Activated T-cell treated with anti-CD3 and anti-CD28 coated beads, Interleukin-2, amount 50 U/mL, for 1 hour (primary cell): Measurements from ENCODE around the gene ABCD1.
"Not testable (repeated sequence)": the region's sequence is repeated elsewhere in the genome, so short reads cannot be mapped to it uniquely, and the experiment has no call there.

ENCODE experiments used
- DNase-seq: peaks from one replicate; pipeline ENCODE4 v3.0.0-alpha.2; 2020

The ABCD1 gene

GRCh38 chrX:153694687-153695270 is 29.9 kb upstream of the ABCD1 start:
- DNase-seq, result no peak

- no peak for DNase-seq
These were observed 28.6 kb upstream of the ABCD1 start for GRCh38 chrX:153696100-153696499.

GRCh38 chrX:153696538-153696937 is 28.1 kb upstream of the ABCD1 start:
- not testable (repeated sequence) for DNase-seq

DNA sequence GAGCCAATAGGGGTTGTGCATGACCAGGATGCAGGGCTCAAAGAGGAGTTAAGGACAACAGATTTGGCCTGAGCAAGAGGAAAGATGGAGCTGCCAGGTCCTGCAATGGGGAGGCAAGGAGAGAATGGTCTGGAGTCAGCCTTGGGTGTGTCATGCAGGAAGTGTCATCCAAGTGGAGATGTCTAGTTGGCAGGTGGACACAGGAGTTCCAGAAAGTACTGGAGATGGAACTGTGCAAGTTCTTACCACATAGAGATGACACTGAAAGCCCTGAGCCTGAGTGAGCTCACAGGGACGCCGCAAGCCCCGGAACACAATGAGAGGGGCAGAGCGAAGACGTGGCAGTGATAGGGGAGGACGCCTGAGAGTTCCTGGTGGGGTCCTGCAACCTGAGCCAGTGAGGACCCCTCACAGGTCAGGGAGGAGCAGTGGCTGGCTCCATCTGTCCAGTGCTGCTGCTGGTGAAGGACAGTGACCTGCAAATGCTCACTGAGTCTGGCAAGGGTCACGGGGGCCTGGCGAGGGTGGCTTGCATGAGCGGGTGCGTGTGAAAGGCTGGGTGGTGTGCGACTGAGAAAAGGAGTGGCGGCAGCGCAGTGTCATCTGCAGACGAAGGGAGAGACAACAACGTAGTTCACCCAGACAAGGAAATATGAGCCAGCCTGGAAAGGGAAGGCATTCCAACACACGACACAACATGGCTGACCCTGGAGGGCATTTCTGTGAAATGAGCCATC is 27.5 kb upstream of the ABCD1 start:
- not testable (repeated sequence) for DNase-seq

GRCh38 chrX:153697924-153698865 is 26.5 kb upstream of the ABCD1 start:
- no peak for DNase-seq

- DNase-seq, result not testable (repeated sequence)
These were observed 25.4 kb upstream of the ABCD1 start for GRCh38 chrX:153699210-153699783.

DNA sequence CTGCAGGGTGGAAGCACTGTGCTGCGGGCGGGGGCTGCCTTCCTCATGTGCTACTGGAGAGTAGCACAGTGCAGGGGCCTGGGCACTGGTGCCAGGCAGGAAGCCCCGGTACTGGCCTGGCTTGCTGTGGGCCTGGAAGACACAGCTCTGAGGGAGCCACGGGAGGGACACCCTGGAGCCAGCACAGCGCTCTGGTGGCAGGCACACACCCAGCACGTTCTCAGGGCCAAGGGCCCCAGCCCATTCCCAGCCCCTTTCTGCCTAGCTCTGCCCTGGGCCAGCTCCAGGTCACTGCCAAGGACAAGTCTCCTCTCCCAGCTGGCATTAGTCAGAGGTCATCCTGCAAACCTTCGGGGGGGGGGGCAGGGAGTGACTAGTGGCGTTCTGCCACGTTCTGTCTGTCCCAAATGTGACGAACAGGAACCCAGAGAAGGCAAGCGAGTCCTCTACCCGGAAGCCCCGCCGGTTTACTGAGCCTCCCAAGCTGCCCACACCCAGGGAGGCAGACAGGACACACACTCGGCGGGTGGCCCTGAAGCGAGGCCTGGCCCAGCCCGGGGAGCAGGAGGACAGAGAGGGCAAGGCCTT is 24.8 kb upstream of the ABCD1 start:
- not testable (repeated sequence) for DNase-seq

GRCh38 chrX:153700376-153700945 is 24.2 kb upstream of the ABCD1 start:
- DNase-seq, result no peak

DNA sequence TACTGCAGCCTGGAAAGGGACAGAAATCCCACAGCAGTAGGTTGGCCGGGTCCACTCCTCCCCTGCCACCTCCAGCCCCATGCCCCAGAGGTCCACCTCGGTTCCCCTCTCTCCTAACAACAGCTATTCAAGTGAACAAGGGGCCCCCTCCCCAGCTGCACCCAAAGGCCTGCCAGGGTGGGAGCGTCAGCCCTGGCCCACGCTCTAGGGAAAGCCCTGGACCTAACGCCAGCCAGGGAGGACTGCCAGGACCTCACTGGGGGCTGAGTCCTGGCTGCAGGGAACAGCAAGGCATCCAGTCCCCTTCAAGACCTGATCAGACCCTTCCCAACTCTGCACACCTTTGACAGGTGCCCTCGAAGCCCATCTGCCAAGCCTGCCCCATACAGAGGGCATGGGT is 23.7 kb upstream of the ABCD1 start:
- DNase-seq, result no peak

DNA sequence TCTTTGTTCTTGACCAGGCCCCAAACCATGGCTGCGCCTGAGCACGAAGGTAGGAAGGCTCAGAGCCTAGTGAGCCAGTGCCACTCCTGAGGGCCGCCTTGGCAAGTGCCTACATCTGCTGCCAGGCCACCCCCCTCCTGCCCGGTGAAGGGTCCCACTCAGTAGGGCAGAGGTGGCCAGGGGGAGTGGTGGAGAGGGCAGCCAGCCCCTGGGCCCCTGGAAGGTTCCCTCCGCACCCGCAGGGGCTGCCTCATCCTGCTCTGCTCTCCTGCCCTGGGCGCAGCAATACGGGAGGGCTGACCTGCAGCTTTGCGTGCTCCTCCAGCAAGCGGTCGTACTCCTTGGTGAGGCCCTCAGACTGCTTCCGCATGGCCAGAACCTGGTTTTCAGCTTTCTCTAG is 22.9 kb upstream of the ABCD1 start:
- DNase-seq, result no peak

DNA sequence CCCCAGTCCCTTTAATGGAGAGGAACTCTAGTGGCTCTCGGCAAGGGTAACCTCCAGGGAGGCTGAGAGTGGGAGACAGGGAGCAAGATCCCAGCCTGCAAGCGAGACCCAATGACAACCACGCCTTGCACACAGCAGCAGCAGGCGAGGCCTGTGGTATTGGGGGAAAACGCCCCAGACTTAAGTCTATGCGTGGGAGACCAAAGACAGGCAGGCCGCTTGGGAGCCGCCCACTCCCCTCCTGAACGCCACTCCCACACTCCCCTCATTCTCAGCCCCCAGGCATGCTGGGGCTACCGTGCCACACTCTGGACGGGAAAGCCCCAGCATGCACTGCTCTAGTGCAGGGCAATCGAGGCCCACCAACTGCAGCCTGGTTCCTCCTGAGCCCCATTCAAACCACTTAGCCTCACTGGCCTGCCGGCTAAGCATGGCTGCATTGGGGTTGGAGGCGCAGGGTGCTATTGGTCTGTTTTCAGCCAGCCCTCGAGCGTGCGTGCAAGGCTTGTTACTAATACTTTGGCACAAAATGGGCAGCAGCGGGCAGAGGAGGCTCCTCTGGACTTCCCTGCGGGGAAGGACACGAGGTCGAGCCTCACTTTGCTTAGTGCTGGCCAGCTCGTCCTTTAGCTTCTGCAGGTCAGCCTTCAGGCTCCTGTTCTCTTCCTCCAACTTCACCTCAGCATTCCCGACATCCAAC is 22.2 kb upstream of the ABCD1 start:
- no peak for DNase-seq

GRCh38 chrX:153703036-153703370 is 21.7 kb upstream of the ABCD1 start:
- no peak for DNase-seq

GRCh38 chrX:153704021-153704526 is 20.6 kb upstream of the ABCD1 start:
- DNase-seq, result no peak

DNA sequence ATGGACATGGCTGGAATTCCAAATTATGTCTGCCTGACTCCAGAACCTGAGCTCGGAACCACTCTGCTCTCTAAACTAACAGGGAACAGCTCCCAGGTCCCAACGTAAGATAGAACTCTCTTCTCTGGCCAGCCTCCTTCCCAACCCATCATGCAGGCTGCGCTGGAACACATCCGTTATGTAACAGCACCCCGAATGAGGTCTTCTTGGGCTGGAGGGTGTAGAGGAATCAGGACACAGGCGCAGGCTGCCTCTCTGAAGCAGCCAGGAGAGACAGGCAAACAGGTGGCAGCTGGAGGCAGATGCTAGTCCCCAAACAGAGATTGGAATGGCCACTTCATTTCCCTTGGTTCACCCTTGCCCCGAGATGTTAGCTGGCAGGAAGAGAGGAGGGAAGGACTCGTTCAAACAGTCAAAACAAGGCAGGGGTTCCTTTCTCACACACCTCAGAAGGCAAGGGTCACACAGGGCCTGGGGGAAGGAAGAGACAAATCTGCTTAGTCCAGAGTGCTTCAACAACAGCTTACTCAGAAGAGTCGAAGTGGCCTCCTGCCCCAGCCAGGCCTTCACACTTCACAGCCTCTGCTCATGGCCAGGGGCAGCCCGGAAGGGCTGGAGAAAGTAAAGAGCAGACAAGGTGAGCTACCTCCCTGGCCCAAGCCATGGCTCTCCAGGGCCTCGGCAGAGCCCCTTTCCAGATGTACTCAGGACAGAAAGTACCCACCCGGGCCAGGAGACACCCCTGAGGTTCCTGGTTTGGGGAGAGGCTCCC is 19.8 kb upstream of the ABCD1 start:
- DNase-seq, result not testable (repeated sequence)

DNA sequence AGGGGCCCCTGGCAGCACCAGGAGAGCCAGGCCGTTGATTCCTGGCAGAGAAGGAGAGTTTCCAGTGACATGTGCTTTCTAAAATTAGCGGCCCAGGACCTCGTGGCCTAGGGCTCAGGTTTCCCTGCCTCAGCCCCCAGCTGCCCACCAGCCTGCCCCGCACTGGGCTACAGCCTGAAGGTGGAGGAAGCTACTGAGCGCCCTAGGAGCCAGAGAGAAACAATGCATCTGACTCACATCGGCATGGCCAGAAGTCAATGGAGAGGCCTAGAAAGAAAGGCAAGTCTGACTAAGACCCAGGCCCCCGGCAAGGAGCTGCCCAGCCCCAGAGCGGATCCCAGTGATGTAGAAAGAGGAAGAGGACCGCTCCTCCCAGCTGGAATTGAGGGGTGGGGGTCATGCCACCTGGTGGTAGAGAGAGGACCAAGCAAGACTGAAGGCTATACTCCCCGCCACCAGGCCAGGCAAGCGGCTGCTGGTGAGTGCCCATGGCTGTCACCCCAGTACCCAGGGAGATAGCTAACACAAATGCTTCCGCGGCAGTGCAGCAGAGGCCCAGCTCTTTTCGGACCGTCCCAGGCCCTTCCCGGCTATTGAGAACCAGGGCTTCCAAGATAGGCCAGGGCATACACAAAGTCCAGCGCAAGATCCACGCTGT is 19.1 kb upstream of the ABCD1 start:
- not testable (repeated sequence) for DNase-seq

DNA sequence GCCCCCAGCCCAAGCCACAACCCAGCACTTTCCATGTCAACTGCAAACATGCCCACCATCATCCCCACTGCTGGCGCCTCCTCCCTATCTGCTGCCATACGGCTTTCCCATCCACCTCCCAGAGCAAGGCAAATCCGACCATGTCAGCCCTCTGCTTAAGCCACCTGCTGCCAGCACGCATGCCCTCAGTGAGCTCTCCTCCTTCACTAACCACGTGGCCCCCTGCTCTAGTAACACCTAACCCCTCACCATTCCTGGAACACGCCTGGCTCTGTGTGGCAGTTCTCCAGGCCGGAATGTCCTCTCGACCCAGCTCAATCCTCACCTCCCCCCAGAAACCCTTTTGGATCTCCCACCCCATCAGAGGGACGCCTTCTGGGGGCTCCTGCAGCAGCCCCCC is 17.9 kb upstream of the ABCD1 start:
- no peak for DNase-seq

GRCh38 chrX:153707406-153707805 is 17.2 kb upstream of the ABCD1 start:
- DNase-seq, result no peak

DNA sequence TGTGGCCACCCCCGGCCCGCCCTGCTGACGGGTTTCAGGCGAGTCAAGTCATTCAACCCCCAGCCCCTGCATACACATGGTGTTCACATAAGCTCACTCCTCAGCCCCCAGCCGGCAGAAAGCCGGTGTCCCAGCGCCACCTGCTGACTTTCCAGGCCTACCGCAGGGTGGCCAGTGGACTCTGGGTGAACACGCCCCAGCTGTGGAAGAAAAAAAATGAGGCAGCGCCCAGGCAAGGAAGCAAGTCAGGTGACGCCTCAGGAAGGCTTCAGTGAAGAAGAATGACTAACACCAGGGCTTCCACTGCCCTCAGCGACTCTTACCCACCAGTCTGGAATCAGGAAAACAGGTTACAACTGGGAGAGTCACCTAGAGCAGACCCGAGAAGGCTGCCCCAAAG is 16.2 kb upstream of the ABCD1 start:
- DNase-seq, result peak; percentile 48

- DNase-seq, result no peak
These were observed 14.7 kb upstream of the ABCD1 start for GRCh38 chrX:153709726-153710674.
